A673 (cell line): ENCODE results near the gene CDC42BPA. TPM values are rescaled to one million over a fixed set of nuclear protein-coding genes. Genes with fewer than 3 reads are reported as not detected.
A peak's percentile ranks its signal among the peaks of the same experiment; 100 is the strongest.

Experiments
- BruUV-seq: library from RNA; stranded (reverse); fragments of 400-500 nt; replicated peaks from 2 replicates; lab custom pipeline; 2021; lab: Mats Ljungman, UMichigan
- CTCF ChIA-PET: fragments of 300-600 bp; sonication (Branson Sonifier 250); formaldehyde crosslinking; loops from one replicate; lab custom pipeline; 2022; ENCODE audit warnings: antibody characterized with exemption; lab: Charles Lee
- POLR2A ChIA-PET: fragments of 300-600 bp; sonication (Branson Sonifier 250); formaldehyde crosslinking; loops from one replicate; lab custom pipeline; 2022; ENCODE audit warnings: antibody characterized with exemption; ENCODE audit not compliant: low non-redundant PET; lab: Charles Lee
- DNase-seq: peaks from one replicate; pipeline ENCODE4 v3.0.0-alpha.2; 2015; ENCODE audit warnings: low spot score
- H3K27ac ChIP-seq: fragments of 200-600 bp; sonication (generic); 2 replicates; pipeline ENCODE4 v1.5.1; 2016; ENCODE audit warnings: mixed run types, low read depth, mild to moderate bottlenecking, mixed read lengths, antibody characterized with exemption, low read length; ENCODE audit not compliant: poor library complexity, severe bottlenecking
- H3K27me3 ChIP-seq: fragments of 200-600 bp; sonication (generic); replicated peaks from 2 replicates; pipeline ENCODE4 v1.6.1; 2017; ENCODE audit warnings: mixed run types, low read depth, mild to moderate bottlenecking, mixed read lengths, antibody characterized with exemption, low read length; ENCODE audit not compliant: insufficient read depth, poor library complexity
- H3K36me3 ChIP-seq: fragments of 200-600 bp; sonication (generic); 2 replicates; pipeline ENCODE4 v1.6.1; 2016; ENCODE audit warnings: mixed run types, mild to moderate bottlenecking, mixed read lengths, antibody characterized with exemption, low read length; ENCODE audit not compliant: insufficient read depth, poor library complexity, severe bottlenecking
- H3K4me1 ChIP-seq: fragments of 200-600 bp; sonication (generic); 2 replicates; pipeline ENCODE4 v1.6.1; 2017; ENCODE audit warnings: mixed run types, mild to moderate bottlenecking, mixed read lengths, antibody characterized with exemption, low read length; ENCODE audit not compliant: insufficient read depth, poor library complexity, severe bottlenecking
- H3K4me3 ChIP-seq: fragments of 200-600 bp; sonication (generic); 2 replicates; pipeline ENCODE4 v1.5.1; 2016; ENCODE audit warnings: low read depth, mixed run types, mild to moderate bottlenecking, mixed read lengths, low read length; ENCODE audit not compliant: poor library complexity, severe bottlenecking
- H3K9me3 ChIP-seq: fragments of 200-600 bp; sonication (generic); 2 replicates; pipeline ENCODE4 v1.6.1; 2016; ENCODE audit warnings: mixed run types, low read depth, mild to moderate bottlenecking, mixed read lengths, antibody characterized with exemption, low read length; ENCODE audit not compliant: poor library complexity, severe bottlenecking
- EZH2 ChIP-seq: fragments of 200-600 bp; sonication (generic); IDR thresholded peaks from 2 replicates; pipeline ENCODE4 v1.6.1; 2017; ENCODE audit warnings: borderline replicate concordance, low read depth, mild to moderate bottlenecking, mixed read lengths, antibody characterized with exemption, low read length; ENCODE audit not compliant: poor library complexity, severe bottlenecking
- intact Hi-C: fragments of 100-400 bp; cut with micrococcal nuclease; formaldehyde crosslinking; loops from one replicate; pipeline ENCODE4 v1.10.0; 2022; ENCODE audit not compliant: unreplicated experiment
- total RNA-seq: library from RNA; stranded (reverse); gene quantifications from 2 replicates; pipeline ENCODE4 v1.2.3, GENCODE V29; 2021
- TF ChIP-seq, protein P1 (sequence below): fragments of 300-800, 200-600 bp; sonication (generic); conservative IDR thresholded peaks from 2 replicates; pipeline ENCODE4 v1.5.1; 2017; ENCODE audit warnings: low read depth, mild to moderate bottlenecking, antibody characterized with exemption, low read length, moderate library complexity, mixed read lengths

The CDC42BPA gene
- total RNA-seq, 1 experiment from 2014 or later, result 21.7 TPM

DNA sequence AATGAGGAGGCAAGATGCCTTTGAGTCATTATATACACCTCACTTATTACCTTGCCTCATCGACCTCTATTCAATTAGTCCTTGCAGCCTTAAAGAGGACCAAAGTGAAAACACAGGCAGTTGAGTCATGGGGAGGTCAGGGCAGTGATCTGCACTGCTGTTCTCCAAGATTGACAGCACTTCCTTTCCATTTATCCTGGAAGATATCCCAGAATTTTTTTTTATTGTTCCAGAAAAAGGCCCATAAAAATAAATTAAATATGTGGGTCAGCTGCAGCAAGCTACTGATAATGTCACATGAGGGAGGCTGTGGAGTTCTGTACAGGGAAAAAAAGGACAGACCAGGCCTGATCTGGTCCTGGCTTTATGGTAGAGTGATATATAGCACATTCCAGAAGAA lies 33.2 kb upstream of the CDC42BPA start:
- intact Hi-C loops, result no loop called here
- ChIA-PET POLR2A (no interaction called here), CTCF (no interaction called here)
- Histone ChIP-seq H3K36me3 (no peaks in the 10 kb centered on the region), H3K27me3 (peaks cover 84% of the 10 kb centered on the region), H3K9me3 (no peaks in the 10 kb centered on the region), H3K27ac (no peak overlapping the region), H3K4me3 (no peak overlapping the region), H3K4me1 (peaks cover under 1% of the 10 kb centered on the region)
- BruUV-seq, result no TSS peak
- no peak for DNase-seq
- TF ChIP-seq, protein P1, sequence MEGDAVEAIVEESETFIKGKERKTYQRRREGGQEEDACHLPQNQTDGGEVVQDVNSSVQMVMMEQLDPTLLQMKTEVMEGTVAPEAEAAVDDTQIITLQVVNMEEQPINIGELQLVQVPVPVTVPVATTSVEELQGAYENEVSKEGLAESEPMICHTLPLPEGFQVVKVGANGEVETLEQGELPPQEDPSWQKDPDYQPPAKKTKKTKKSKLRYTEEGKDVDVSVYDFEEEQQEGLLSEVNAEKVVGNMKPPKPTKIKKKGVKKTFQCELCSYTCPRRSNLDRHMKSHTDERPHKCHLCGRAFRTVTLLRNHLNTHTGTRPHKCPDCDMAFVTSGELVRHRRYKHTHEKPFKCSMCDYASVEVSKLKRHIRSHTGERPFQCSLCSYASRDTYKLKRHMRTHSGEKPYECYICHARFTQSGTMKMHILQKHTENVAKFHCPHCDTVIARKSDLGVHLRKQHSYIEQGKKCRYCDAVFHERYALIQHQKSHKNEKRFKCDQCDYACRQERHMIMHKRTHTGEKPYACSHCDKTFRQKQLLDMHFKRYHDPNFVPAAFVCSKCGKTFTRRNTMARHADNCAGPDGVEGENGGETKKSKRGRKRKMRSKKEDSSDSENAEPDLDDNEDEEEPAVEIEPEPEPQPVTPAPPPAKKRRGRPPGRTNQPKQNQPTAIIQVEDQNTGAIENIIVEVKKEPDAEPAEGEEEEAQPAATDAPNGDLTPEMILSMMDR, result no peak
- TF ChIP-seq EZH2, result no peak

DNA sequence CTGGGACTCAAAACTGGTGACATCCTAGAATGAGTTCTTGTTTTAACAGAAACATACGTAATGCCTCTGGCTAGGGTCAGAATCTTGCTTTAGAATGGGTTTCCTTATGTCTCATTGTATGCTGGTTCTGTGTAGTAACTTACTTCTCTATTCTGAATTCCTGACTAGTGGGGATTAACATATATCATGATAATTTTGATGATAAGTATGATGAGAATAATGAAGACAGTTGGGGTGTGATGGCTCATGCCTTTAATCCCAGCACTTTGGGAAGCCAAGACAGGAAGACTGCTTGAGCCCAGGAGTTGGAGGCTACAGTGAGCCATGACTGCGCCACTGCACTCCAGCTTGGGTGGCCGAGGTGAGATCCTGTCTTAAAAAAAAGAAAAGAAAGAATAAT lies 31.7 kb upstream of the CDC42BPA start:
- CTCF ChIA-PET, result no interaction called here
- BruUV-seq, result no TSS peak
- Histone ChIP-seq H3K27me3 (peaks cover 88% of the 10 kb centered on the region), H3K4me1 (no peaks in the 10 kb centered on the region), H3K4me3 (no peak overlapping the region), H3K36me3 (no peaks in the 10 kb centered on the region), H3K9me3 (no peaks in the 10 kb centered on the region), H3K27ac (no peak overlapping the region)
- POLR2A ChIA-PET, result no interaction called here
- intact Hi-C loops, result no loop called here
- no peak for DNase-seq
- TF ChIP-seq, protein P1, result no peak
- TF ChIP-seq EZH2, result no peak

DNA sequence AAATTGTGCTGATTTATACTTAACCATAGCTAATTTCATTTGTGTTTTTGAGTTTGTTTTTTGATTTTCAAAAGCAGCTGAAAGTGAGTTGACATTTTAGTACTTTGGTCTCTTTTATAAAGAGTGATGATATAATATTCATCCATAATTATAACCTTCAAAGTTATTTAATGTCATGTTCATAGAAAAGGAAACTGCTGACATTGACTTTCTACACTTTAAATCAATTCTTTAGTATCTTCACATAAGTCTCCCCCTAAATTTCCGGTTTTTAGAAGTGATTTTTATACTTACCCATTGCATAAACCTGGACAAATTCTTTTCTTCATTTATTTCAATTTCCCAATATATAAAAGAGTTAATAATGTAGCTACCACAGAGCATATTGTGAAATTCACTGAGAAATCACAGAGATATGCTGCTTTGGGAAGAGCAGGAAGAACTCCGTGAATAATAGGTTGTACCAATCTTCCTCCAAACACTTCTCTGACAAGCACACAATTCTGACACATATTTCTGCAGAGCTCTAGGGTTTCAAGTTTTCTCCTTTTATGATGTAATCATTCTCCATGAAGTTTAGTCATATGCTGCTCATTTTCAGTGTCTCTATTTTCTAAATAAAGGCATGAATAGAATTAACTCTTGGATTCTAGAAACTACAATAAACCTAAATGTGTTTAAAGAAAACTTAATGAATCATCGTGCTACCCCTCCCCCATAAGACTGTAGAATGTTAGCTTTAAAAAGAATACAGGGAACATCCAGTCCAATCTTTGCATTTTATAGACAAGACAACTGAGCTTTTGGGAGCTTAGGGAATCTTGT lies 25.6 kb upstream of the CDC42BPA start:
- no peaks in the 10 kb centered on the region for H3K36me3 ChIP-seq
- CTCF ChIA-PET, result no interaction called here
- H3K27ac ChIP-seq, result no peak overlapping the region
- TF ChIP-seq, protein P1, result no peak
- TF ChIP-seq EZH2, result no peak
- peaks cover 33% of the 10 kb centered on the region for H3K27me3 ChIP-seq
- H3K4me1 ChIP-seq, result peaks cover 14% of the 10 kb centered on the region
- H3K9me3 ChIP-seq, result peaks cover 5% of the 10 kb centered on the region
- no peak overlapping the region for H3K4me3 ChIP-seq
- intact Hi-C loops, result no loop called here
- POLR2A ChIA-PET, result no interaction called here
- DNase-seq, result peak; percentile 49
- BruUV-seq, result no TSS peak
